Tibial artery (tissue), 4 donors: ENCODE results near the gene NEURL2.

Experiments
- DNase-seq, 2 donors: peaks; one replicate each; pipeline ENCODE4 v3.0.0-alpha.2; 2019
- H3K27ac ChIP-seq, 2 donors: fragments of 200-600 bp; sonication (generic) in 1 of 2; 1 replicate in 1 of 2; 2 replicates in 1 of 2; pipeline ENCODE4 v1.5.1; 2018 to 2019; ENCODE audit warnings: mild to moderate bottlenecking in 1 of 2
- H3K27me3 ChIP-seq, 2 donors: fragments of 200-600 bp; sonication (generic) in 1 of 2; one replicate each; pipeline versions ENCODE4 v1.5.1 to v1.6.0; 2016 to 2019
- H3K36me3 ChIP-seq, 3 donors: fragments of 200-600 bp; sonication (generic) in 2 of 3; one replicate each; pipeline ENCODE4 v1.5.1; 2016 to 2019; ENCODE audit warnings: mild to moderate bottlenecking in 2 of 3
- H3K4me1 ChIP-seq, 4 donors: fragments of 200-600 bp; sonication (generic) in 2 of 4; 1 replicate in 3 of 4; 2 replicates in 1 of 4; pipeline ENCODE4 v1.5.1; 2016 to 2019
- H3K4me3 ChIP-seq, 2 donors: fragments of 200-600 bp; sonication (generic) in 1 of 2; 1 replicate in 1 of 2; 2 replicates in 1 of 2; pipeline ENCODE4 v1.5.1; 2018 to 2019; ENCODE audit warnings: mild to moderate bottlenecking in 2 of 2
- H3K9me3 ChIP-seq, 3 donors: fragments of 200-600 bp; sonication (generic) in 1 of 3; one replicate each; pipeline ENCODE4 v1.5.1; 2016 to 2019
- CTCF ChIP-seq, 2 experiments: fragments of 200-600 bp in 1 of 2; fragments of 450-650 bp in 1 of 2; IDR thresholded peaks; one replicate each; pipeline ENCODE4 v1.5.1; 2017 to 2019; ENCODE audit warnings: antibody characterized with exemption in 2 of 2, mild to moderate bottlenecking in 1 of 2, moderate library complexity in 1 of 2
- intact Hi-C: fragments of 100-400 bp; cut with DNase I; formaldehyde crosslinking; loops from one replicate; pipeline ENCODE4 v1.15.0; 2023; ENCODE audit warnings: low total_unique reads

NEURL2 gene

GRCh38 chr20:45873409-45874103 is 17.5 kb downstream of the NEURL2 start:
- peaks cover 13 to 27% (median 18%) of the 10 kb centered on the region in 3 donors for H3K36me3 ChIP-seq
- H3K4me3 ChIP-seq, result no peak overlapping the region
- intact Hi-C loops, result no loop called here
- H3K4me1 ChIP-seq, result no peaks in the 10 kb centered on the region
- DNase-seq, result no peak
- H3K27ac ChIP-seq, result no peak overlapping the region
- H3K27me3 ChIP-seq, result no peaks in the 10 kb centered on the region
- no peak for TF ChIP-seq CTCF (IDR thresholded peaks at IDR 0.05)
- no peaks in the 10 kb centered on the region for H3K9me3 ChIP-seq

GRCh38 chr20:45872626-45873025 is 18.4 kb downstream of the NEURL2 start:
- Histone ChIP-seq H3K27ac (no peak overlapping the region), H3K4me1 (no peaks in the 10 kb centered on the region), H3K27me3 (no peaks in the 10 kb centered on the region), H3K9me3 (no peaks in the 10 kb centered on the region), H3K4me3 (no peak overlapping the region), H3K36me3 (peaks cover 9 to 17% (median 10%) of the 10 kb centered on the region in 3 donors)
- no peak for DNase-seq
- TF ChIP-seq CTCF (IDR thresholded peaks at IDR 0.05), result no peak
- intact Hi-C loops, result no loop called here

GRCh38 chr20:45867819-45868176 is 23.2 kb downstream of the NEURL2 start:
- DNase-seq, result no peak
- TF ChIP-seq CTCF (IDR thresholded peaks at IDR 0.05), result no peak
- H3K4me3 ChIP-seq, result no peak overlapping the region
- H3K9me3 ChIP-seq, result no peaks in the 10 kb centered on the region
- H3K36me3 ChIP-seq, result peaks cover 0 to 3% (median 0%) of the 10 kb centered on the region in 3 donors
- intact Hi-C loops, result no loop called here
- no peaks in the 10 kb centered on the region for H3K4me1 ChIP-seq
- no peak overlapping the region for H3K27ac ChIP-seq
- no peaks in the 10 kb centered on the region for H3K27me3 ChIP-seq

GRCh38 chr20:45867136-45867818 is 23.7 kb downstream of the NEURL2 start:
- Histone ChIP-seq H3K4me3 (no peak overlapping the region), H3K27ac (no peak overlapping the region), H3K9me3 (no peaks in the 10 kb centered on the region), H3K27me3 (no peaks in the 10 kb centered on the region), H3K4me1 (no peaks in the 10 kb centered on the region), H3K36me3 (no peaks in the 10 kb centered on the region)
- intact Hi-C loops, result no loop called here
- no peak for TF ChIP-seq CTCF (IDR thresholded peaks at IDR 0.05)
- DNase-seq, result no peak

- Histone ChIP-seq H3K9me3 (no peaks in the 10 kb centered on the region), H3K27me3 (no peaks in the 10 kb centered on the region), H3K27ac (no peak overlapping the region), H3K4me3 (no peak overlapping the region), H3K36me3 (no peaks in the 10 kb centered on the region), H3K4me1 (no peaks in the 10 kb centered on the region)
- DNase-seq, result no peak
- intact Hi-C loops, result no loop called here
- no peak for TF ChIP-seq CTCF (IDR thresholded peaks at IDR 0.05)
These were observed 24.6 kb downstream of the NEURL2 start for GRCh38 chr20:45866454-45866853.
